MCF 10A (cell line): Measurements from ENCODE around the gene GPA33. TPM values are rescaled to one million over a fixed set of nuclear protein-coding genes. Genes with fewer than 3 reads are reported as not detected.

Source experiments
- BruUV-seq: library from RNA; stranded (reverse); fragments of 400-500 nt; replicated peaks from 2 replicates; lab custom pipeline; 2021; lab: Mats Ljungman, UMichigan
- CTCF ChIA-PET: fragments of 300-600 bp; sonication (Branson Sonifier 250); formaldehyde crosslinking; extraction: SDS; loops from one replicate; lab custom pipeline; 2021; ENCODE audit warnings: antibody characterized with exemption, inconsistent platforms; lab: Yijun Ruan, JAX
- POLR2A ChIA-PET: fragments of 300-600, 350-650 bp; sonication (Branson Sonifier 250); formaldehyde crosslinking; extraction: SDS; loops from one replicate; lab custom pipeline; 2020; ENCODE audit warnings: antibody characterized with exemption, inconsistent platforms; lab: Yijun Ruan, JAX
- DNase-seq: peaks from one replicate; pipeline ENCODE4 v3.0.0-alpha.2; 2018; ENCODE audit not compliant: unreplicated experiment
- H3K27ac Mint-ChIP-seq: one replicate; pipeline ENCODE4 v1.8.0; 2022; ENCODE audit warnings: mild to moderate bottlenecking, low read depth, mixed read lengths; ENCODE audit not compliant: unreplicated experiment
- H3K27me3 Mint-ChIP-seq: one replicate; pipeline ENCODE4 v1.8.0; 2022; ENCODE audit warnings: mixed read lengths; ENCODE audit not compliant: insufficient read depth, unreplicated experiment
- H3K36me3 Mint-ChIP-seq: one replicate; pipeline ENCODE4 v1.8.0; 2022; ENCODE audit warnings: mild to moderate bottlenecking, moderate library complexity, mixed read lengths; ENCODE audit not compliant: insufficient read depth, unreplicated experiment
- H3K4me1 Mint-ChIP-seq: one replicate; pipeline ENCODE4 v1.8.0; 2022; ENCODE audit warnings: mixed read lengths; ENCODE audit not compliant: insufficient read depth, unreplicated experiment
- H3K4me3 Mint-ChIP-seq: one replicate; pipeline ENCODE4 v1.8.0; 2022; ENCODE audit warnings: mild to moderate bottlenecking, moderate library complexity, mixed read lengths; ENCODE audit not compliant: unreplicated experiment
- H3K9me3 Mint-ChIP-seq: one replicate; pipeline ENCODE4 v1.8.0; 2022; ENCODE audit warnings: mixed read lengths; ENCODE audit not compliant: unreplicated experiment
- intact Hi-C: fragments of 100-400 bp; cut with micrococcal nuclease; formaldehyde crosslinking; loops from 2 replicates; pipeline ENCODE4 v1.14.1; 2022
- total RNA-seq: library from RNA; stranded (reverse); gene quantifications from 2 replicates; pipeline ENCODE4 v1.2.3, GENCODE V29; 2022
- TF ChIP-seq, protein P1 (sequence below): fragments of 200-600 bp; IDR thresholded peaks from one replicate; pipeline ENCODE4 v1.8.0; 2022; ENCODE audit warnings: antibody characterized with exemption, mild to moderate bottlenecking; ENCODE audit not compliant: unreplicated experiment

Gene GPA33
- total RNA-seq, 1 experiment from 2014 or later = not detected

DNA sequence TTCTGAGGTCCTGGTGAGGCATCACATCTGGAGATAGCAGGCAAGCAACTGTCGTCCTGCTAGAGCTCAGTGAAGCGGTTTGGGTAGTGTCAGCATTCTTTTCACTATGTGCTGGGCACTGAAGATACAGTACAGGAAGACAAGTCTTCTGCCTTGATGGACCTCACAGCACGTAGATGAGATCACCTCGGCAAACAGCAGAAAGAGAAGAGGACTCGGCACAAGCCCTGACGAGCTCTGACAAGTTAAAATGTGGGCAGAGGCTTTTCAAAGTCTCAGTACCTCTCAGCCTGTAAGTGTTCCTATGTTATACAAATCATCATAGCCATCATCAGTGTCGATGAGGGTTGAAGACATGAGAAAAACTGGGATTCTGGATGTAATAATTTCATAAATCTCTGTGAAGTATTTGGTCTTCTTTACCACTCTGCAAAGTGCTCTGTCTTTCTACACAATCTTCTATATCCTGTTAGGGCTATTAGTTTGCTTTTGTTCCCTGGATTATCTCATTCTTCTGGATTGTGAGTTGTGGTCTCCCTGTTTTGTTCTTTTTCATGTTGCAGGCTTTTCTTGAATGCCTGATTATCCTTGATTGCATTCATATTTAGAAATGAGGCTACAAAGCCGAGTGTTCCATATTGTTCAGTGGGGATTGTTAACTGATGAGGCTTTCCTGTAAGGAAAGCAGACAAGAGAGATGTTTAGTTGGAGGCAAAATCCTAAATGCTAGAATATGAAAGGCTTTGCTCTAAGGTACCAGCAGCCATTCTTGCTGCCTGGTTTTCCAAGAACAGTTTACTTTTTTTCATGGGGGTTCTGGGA, 76.9 kb downstream of the GPA33 start:
- CTCF ChIA-PET = interaction anchor here (0.6 to 1.4 kb wide), 4 partner anchors 10 to 47 kb away, joined by 3 to 4 read pairs (median 3); no protein-coding TSS in a partner anchor
- TF ChIP-seq, protein P1, sequence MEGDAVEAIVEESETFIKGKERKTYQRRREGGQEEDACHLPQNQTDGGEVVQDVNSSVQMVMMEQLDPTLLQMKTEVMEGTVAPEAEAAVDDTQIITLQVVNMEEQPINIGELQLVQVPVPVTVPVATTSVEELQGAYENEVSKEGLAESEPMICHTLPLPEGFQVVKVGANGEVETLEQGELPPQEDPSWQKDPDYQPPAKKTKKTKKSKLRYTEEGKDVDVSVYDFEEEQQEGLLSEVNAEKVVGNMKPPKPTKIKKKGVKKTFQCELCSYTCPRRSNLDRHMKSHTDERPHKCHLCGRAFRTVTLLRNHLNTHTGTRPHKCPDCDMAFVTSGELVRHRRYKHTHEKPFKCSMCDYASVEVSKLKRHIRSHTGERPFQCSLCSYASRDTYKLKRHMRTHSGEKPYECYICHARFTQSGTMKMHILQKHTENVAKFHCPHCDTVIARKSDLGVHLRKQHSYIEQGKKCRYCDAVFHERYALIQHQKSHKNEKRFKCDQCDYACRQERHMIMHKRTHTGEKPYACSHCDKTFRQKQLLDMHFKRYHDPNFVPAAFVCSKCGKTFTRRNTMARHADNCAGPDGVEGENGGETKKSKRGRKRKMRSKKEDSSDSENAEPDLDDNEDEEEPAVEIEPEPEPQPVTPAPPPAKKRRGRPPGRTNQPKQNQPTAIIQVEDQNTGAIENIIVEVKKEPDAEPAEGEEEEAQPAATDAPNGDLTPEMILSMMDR = no peak
- no peaks in the 10 kb centered on the region for H3K4me1 Mint-ChIP-seq
- H3K27ac Mint-ChIP-seq = no peak overlapping the region
- peaks cover 61% of the 10 kb centered on the region for H3K27me3 Mint-ChIP-seq
- no peak overlapping the region for H3K4me3 Mint-ChIP-seq
- POLR2A ChIA-PET = no interaction called here
- intact Hi-C loops = no loop called here
- H3K36me3 Mint-ChIP-seq = no peaks in the 10 kb centered on the region
- H3K9me3 Mint-ChIP-seq = no peaks in the 10 kb centered on the region
- DNase-seq = peak; percentile 9
- no TSS peak for BruUV-seq

DNA sequence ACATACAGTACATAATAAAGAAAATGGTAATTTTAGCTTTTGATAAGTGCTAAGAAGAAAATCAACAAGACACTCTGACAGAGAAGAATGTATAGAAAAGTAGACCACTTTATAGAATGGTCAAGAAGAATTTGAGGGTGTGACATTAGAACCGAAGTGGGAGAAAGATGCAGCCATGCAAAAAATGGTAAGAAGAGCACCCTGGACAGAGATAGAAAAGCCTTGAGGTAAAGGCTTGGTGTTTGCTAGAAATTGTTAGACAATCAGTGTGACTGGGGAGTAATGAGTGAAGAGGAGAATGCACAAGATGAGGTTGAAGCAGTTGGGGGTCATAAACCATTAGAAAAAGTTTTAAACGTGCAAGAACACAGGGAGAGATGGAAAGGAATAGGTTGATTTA, 77.6 kb downstream of the GPA33 start:
- BruUV-seq = no TSS peak
- Mint-ChIP-seq H3K27ac (no peak overlapping the region), H3K9me3 (no peaks in the 10 kb centered on the region), H3K27me3 (peaks cover 68% of the 10 kb centered on the region), H3K4me1 (no peaks in the 10 kb centered on the region), H3K4me3 (no peak overlapping the region), H3K36me3 (no peaks in the 10 kb centered on the region)
- POLR2A ChIA-PET = no interaction called here
- intact Hi-C loops = no loop called here
- DNase-seq = no peak
- CTCF ChIA-PET = interaction anchor here (0.6 to 2.0 kb wide), 4 partner anchors 10 to 522 kb away, joined by 3 to 5 read pairs (median 4); no protein-coding TSS in a partner anchor
- TF ChIP-seq, protein P1 = no peak

DNA sequence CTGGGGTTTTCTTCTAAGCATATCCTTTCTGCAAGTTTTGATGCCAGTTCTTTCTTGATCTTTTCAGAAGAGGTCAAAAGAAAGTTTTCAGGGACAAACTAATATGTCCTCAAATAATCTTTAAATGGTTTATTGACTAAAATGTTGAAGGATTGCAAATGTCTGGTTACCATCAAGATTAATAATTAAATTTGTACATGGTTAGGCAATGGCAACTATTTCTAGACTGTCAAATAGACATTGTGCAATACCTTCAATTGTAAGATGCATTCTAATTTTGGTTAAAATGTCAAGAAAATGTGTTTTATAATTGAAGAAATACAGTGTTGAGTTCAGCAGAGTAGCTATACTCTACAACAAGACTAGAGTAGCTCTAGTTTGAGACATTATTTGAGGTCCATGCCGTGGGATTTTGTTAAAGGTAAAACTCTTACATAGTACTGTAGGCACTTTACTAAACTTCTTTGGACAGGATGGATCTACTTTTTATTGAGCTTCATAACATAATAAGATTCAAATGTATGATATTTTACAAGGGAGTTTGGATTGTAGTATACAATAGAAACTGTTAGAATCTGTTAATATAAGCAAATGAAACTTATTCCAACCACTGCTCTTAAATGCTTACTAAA, 78.5 kb downstream of the GPA33 start:
- no peak overlapping the region for H3K27ac Mint-ChIP-seq
- no peak overlapping the region for H3K4me3 Mint-ChIP-seq
- H3K4me1 Mint-ChIP-seq = no peaks in the 10 kb centered on the region
- no peaks in the 10 kb centered on the region for H3K36me3 Mint-ChIP-seq
- intact Hi-C loops = no loop called here
- POLR2A ChIA-PET = interaction anchor here (0.7 kb wide), 1 partner anchor 312 kb away, joined by 3 read pairs; no protein-coding TSS in a partner anchor
- H3K9me3 Mint-ChIP-seq = no peaks in the 10 kb centered on the region
- peaks cover 75% of the 10 kb centered on the region for H3K27me3 Mint-ChIP-seq
- no peak for DNase-seq
- TF ChIP-seq, protein P1 = no peak
- CTCF ChIA-PET = interaction anchor here (0.6 to 2.0 kb wide), 6 partner anchors 11 to 523 kb away, joined by 3 to 5 read pairs (median 4); no protein-coding TSS in a partner anchor
- no TSS peak for BruUV-seq

DNA sequence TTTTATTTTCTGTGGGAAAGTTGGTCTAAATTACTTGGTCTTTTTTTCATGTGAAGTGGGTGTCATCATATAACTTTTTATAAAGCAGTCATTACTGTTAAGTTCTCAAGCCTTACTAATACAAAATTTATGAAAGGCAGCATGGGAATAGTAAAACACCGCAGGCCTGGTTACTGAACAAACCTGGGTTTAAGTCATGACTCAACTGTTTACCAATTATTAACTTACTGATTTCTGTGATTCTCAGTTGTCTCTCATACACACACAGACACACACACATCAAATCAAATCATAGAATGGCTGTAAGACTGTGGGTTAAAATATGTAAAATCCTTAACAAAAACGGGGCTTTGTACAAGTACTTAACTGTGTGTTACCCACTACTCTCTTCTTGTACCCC, 86.5 kb downstream of the GPA33 start:
- POLR2A ChIA-PET = interaction anchor here (1.2 kb wide), 1 partner anchor 18 kb away, joined by 5 read pairs; no protein-coding TSS in a partner anchor
- Mint-ChIP-seq H3K27me3 (peaks cover 37% of the 10 kb centered on the region), H3K9me3 (peaks cover 8% of the 10 kb centered on the region), H3K4me1 (no peaks in the 10 kb centered on the region), H3K27ac (no peak overlapping the region), H3K4me3 (no peak overlapping the region), H3K36me3 (no peaks in the 10 kb centered on the region)
- intact Hi-C loops = no loop called here
- TF ChIP-seq, protein P1 = no peak
- CTCF ChIA-PET = interaction anchor here (0.7 to 2.2 kb wide), 3 partner anchors 36 to 94 kb away, joined by 3 to 6 read pairs (median 6); no protein-coding TSS in a partner anchor
- no TSS peak for BruUV-seq
- DNase-seq = no peak
